H1 (cell line): ENCODE measurements around the gene CBFA2T2.

Experiments
- CEBPB ChIP-seq: IDR thresholded peaks from 2 replicates; pipeline ENCODE4 v1.6.1; 2012; ENCODE audit warnings: low read depth, low read length
- EP300 ChIP-seq, 2 experiments: IDR thresholded peaks; 1 replicate in 1 of 2; 2 replicates in 1 of 2; pipeline ENCODE4 v1.6.1; 2011 to 2012; ENCODE audit warnings: low read depth in 2 of 2, low read length in 2 of 2, mild to moderate bottlenecking in 2 of 2, borderline replicate concordance in 1 of 2, inconsistent platforms in 1 of 2, moderate library complexity in 1 of 2
- EZH2 ChIP-seq: fragments of 200-600 bp; sonication (generic); IDR thresholded peaks from 2 replicates; pipeline ENCODE4 v1.7.1; 2012; ENCODE audit warnings: low read depth, mild to moderate bottlenecking, moderate library complexity, low read length, inconsistent platforms; ENCODE audit not compliant: severe bottlenecking
- KDM1A ChIP-seq: fragments of 200-600, 300-600 bp; sonication (generic); IDR thresholded peaks from 2 replicates; pipeline ENCODE4 v1.7.1; 2016; ENCODE audit warnings: mild to moderate bottlenecking, low read length, borderline replicate concordance
- MAFK ChIP-seq: IDR thresholded peaks from 2 replicates; pipeline ENCODE4 v1.6.1; 2012; ENCODE audit warnings: low read depth, mild to moderate bottlenecking, improper control_type of control experiment, low read length
- POLR2A ChIP-seq, 2 experiments: IDR thresholded peaks; 1 replicate in 1 of 2; 2 replicates in 1 of 2; pipeline ENCODE4 v1.6.1; 2011; ENCODE audit warnings: low read depth in 2 of 2, low read length in 2 of 2, mild to moderate bottlenecking in 2 of 2; ENCODE audit errors: control extremely low read depth in 1 of 2
- POLR2AphosphoS5 ChIP-seq: IDR thresholded peaks from 2 replicates; pipeline ENCODE4 v1.6.1; 2011; ENCODE audit warnings: low read depth, low read length
- SP1 ChIP-seq: IDR thresholded peaks from 2 replicates; pipeline ENCODE4 v1.6.1; 2011; ENCODE audit warnings: low read depth, low read length
- SP4 ChIP-seq: IDR thresholded peaks from 2 replicates; pipeline ENCODE4 v1.6.1; 2012; ENCODE audit warnings: low read length, inconsistent platforms
- TCF12 ChIP-seq: IDR thresholded peaks from 2 replicates; pipeline ENCODE4 v1.6.1; 2011; ENCODE audit warnings: low read depth, mild to moderate bottlenecking, low read length
- YY1 ChIP-seq: IDR thresholded peaks from 2 replicates; pipeline ENCODE4 v1.6.1; 2011; ENCODE audit warnings: low read depth, mild to moderate bottlenecking, low read length
- TF ChIP-seq, protein P1 (sequence below), 3 experiments: IDR thresholded peaks; 1 replicate in 2 of 3; 2 replicates in 1 of 3; pipeline versions ENCODE4 v1.5.1 to v1.6.1; 2011; ENCODE audit warnings: low read length in 3 of 3, mild to moderate bottlenecking in 3 of 3, inconsistent platforms in 2 of 3, low read depth in 1 of 3, moderate library complexity in 1 of 3; ENCODE audit not compliant: insufficient read depth in 1 of 3; ENCODE audit errors: control extremely low read depth in 1 of 3
- TF ChIP-seq, protein P2 (sequence below): IDR thresholded peaks from 2 replicates; pipeline ENCODE4 v1.6.1; 2012; ENCODE audit warnings: inconsistent platforms

DNA sequence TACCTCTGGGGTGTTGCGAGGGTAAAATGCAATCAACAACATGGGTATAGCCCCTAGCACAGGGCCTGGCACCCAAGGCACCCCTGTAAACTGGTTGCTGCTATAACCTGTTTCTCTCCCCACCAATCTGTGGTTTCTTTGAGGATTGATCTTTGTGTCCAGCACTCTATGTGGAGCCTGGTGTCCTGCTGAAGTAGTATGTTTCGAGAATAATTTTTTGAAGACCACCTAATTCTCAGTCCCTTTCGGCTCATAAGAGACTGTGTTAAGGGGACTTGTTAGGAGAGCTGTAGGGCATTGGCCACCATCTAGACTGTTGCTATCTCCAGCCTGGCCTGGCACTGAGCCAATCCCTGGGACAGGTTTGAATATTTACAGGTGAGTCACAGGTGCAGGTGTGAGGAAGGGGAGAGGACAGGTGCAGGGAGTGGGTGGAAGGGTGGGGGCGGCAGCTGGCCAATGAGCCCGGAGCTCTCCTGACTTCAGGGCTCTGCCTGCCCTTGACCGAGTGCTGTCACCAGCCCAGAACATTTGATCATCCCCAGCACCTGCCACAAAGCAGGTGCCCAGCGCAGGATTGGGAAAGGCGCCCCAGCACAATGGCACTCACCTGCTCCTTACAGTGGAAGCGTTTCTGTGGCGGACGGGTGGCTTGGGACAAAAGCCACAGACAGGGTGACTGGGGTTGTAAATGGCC lies 164.2 kb downstream of the CBFA2T2 start:
- TF ChIP-seq SP1 = no peak
- no peak for TF ChIP-seq EZH2
- no peak for TF ChIP-seq MAFK
- TF ChIP-seq KDM1A = no peak
- TF ChIP-seq YY1 = no peak
- no peak for TF ChIP-seq CEBPB
- TF ChIP-seq, protein P1, sequence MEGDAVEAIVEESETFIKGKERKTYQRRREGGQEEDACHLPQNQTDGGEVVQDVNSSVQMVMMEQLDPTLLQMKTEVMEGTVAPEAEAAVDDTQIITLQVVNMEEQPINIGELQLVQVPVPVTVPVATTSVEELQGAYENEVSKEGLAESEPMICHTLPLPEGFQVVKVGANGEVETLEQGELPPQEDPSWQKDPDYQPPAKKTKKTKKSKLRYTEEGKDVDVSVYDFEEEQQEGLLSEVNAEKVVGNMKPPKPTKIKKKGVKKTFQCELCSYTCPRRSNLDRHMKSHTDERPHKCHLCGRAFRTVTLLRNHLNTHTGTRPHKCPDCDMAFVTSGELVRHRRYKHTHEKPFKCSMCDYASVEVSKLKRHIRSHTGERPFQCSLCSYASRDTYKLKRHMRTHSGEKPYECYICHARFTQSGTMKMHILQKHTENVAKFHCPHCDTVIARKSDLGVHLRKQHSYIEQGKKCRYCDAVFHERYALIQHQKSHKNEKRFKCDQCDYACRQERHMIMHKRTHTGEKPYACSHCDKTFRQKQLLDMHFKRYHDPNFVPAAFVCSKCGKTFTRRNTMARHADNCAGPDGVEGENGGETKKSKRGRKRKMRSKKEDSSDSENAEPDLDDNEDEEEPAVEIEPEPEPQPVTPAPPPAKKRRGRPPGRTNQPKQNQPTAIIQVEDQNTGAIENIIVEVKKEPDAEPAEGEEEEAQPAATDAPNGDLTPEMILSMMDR (IDR thresholded peaks at IDR 0.05; ENCODE audit: control extremely low read depth in 1 of 3, insufficient read depth in 1 of 3, low read depth in 1 of 3, low read length in 3 of 3) = no peak
- TF ChIP-seq, protein P2, sequence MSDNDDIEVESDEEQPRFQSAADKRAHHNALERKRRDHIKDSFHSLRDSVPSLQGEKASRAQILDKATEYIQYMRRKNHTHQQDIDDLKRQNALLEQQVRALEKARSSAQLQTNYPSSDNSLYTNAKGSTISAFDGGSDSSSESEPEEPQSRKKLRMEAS = no peak
- TF ChIP-seq SP4 = no peak
- no peak for TF ChIP-seq EP300 (IDR thresholded peaks at IDR 0.05; ENCODE audit: borderline replicate concordance in 1 of 2, low read depth in 2 of 2, low read length in 2 of 2)
- TF ChIP-seq TCF12 = peak; percentile 71; the same call in 1 of the 2 replicates
- no peak; a peak in 1 of 3 replicates for TF ChIP-seq POLR2A (IDR thresholded peaks at IDR 0.05; ENCODE audit: control extremely low read depth in 1 of 2, low read depth in 2 of 2, low read length in 2 of 2)
- no peak for TF ChIP-seq POLR2AphosphoS5
